A549 (cell line): Measurements from ENCODE around the gene TMEM128. TPM values are rescaled to one million over a fixed set of nuclear protein-coding genes. Genes with fewer than 3 reads are reported as not detected.
"Not testable (repeated sequence)": the region's sequence is repeated elsewhere in the genome, so short reads cannot be mapped to it uniquely, and the experiment has no call there.

Experiments
- ATAC-seq, 2 experiments: fragments of 200-7000 bp in 1 of 2; fragments of >200 bp in 1 of 2; cut with Nextera tagmentation in 1 of 2; cut with Tn5 transposase in 1 of 2; 3 replicates each; pipeline versions ENCODE4 v1.8.0 to v1.9.1; 2018 to 2020; ENCODE audit warnings: mild to moderate bottlenecking in 1 of 2, moderate library complexity in 1 of 2
- CTCF ChIA-PET: fragments of 300-600 bp; sonication (Branson Sonifier 250); formaldehyde crosslinking; extraction: SDS; loops from one replicate; lab custom pipeline; 2021; ENCODE audit warnings: antibody characterized with exemption, inconsistent platforms; lab: Yijun Ruan, JAX
- POLR2A ChIA-PET: fragments of 350-600 bp; formaldehyde crosslinking; extraction: SDS; loops from one replicate; lab custom pipeline; 2021; ENCODE audit warnings: antibody characterized with exemption, inconsistent platforms; lab: Yijun Ruan, JAX
- DNase-seq, 2 experiments: peaks; one replicate each; pipeline versions ENCODE4 v3.0.0 to v3.0.0-alpha.2; 2011 to 2016; ENCODE audit warnings: low read depth in 1 of 2, low spot score in 1 of 2
- FAIRE-seq: peaks from 2 replicates; lab custom pipeline; 2011; peaks lifted over from hg19 to GRCh38; lab: Jason Lieb, UNC
- H3K27ac ChIP-seq, 2 experiments: fragments of >200 bp; sonication (Bioruptor Twin); formaldehyde crosslinking; 3 replicates each; pipeline ENCODE4 v1.5.1; 2016 to 2017
- H3K4me1 ChIP-seq: fragments of >200 bp; sonication (Bioruptor Twin); formaldehyde crosslinking; 3 replicates; pipeline ENCODE4 v1.6.1; 2016
- H3K4me2 ChIP-seq: fragments of >200 bp; sonication (Bioruptor Twin); formaldehyde crosslinking; 3 replicates; pipeline ENCODE4 v1.6.1; 2016
- H3K4me3 ChIP-seq: fragments of >200 bp; sonication (Bioruptor Twin); formaldehyde crosslinking; 3 replicates; pipeline ENCODE4 v1.5.1; 2016
- H3K9me3 ChIP-seq: fragments of >200 bp; sonication (Bioruptor Twin); formaldehyde crosslinking; 3 replicates; pipeline ENCODE4 v1.6.1; 2016
- BHLHE40 ChIP-seq: IDR thresholded peaks from 2 replicates; pipeline ENCODE4 v1.6.1; 2012; ENCODE audit warnings: low read depth, low read length, inconsistent platforms
- CEBPB ChIP-seq, 2 experiments: fragments of >200 bp in 1 of 2; sonication (Bioruptor Twin) in 1 of 2; formaldehyde crosslinking in 1 of 2; IDR thresholded peaks; 2 replicates each; pipeline ENCODE4 v1.6.1; 2012 to 2016
- CHD2 ChIP-seq: fragments of 150-350 bp; IDR thresholded peaks from 2 replicates; pipeline ENCODE4 v1.6.1; 2014; ENCODE audit warnings: low read length; ENCODE audit not compliant: partially characterized antibody
- CHD4 ChIP-seq: fragments of 200-600 bp; sonication (generic); IDR thresholded peaks from 2 replicates; pipeline ENCODE4 v1.6.1; 2016; ENCODE audit warnings: antibody characterized with exemption, mild to moderate bottlenecking, borderline replicate concordance
- CTCF ChIP-seq: fragments of >200 bp; sonication (Bioruptor Twin); formaldehyde crosslinking; IDR thresholded peaks from 3 replicates; pipeline ENCODE4 v1.5.1; 2016
- E2F6 ChIP-seq: IDR thresholded peaks from 2 replicates; pipeline ENCODE4 v1.6.1; 2012; ENCODE audit warnings: low read depth, borderline replicate concordance
- FOSL2 ChIP-seq, 2 experiments: fragments of 450-650 bp in 1 of 2; fragments of >200 bp in 1 of 2; sonication (Bioruptor Twin) in 1 of 2; formaldehyde crosslinking; IDR thresholded peaks; 2 replicates each; pipeline versions ENCODE4 v1.5.0 to v1.6.1; 2016 to 2020; ENCODE audit warnings: mild to moderate bottlenecking in 1 of 2, moderate library complexity in 1 of 2
- HEYL ChIP-seq: fragments of 250-450 bp; sonication (Bioruptor Pico); IDR thresholded peaks from 2 replicates; pipeline ENCODE4 v1.8.0; 2021; ENCODE audit warnings: mild to moderate bottlenecking, moderate library complexity
- HOXB5 ChIP-seq: fragments of 250-450 bp; sonication (Bioruptor Pico); IDR thresholded peaks from 2 replicates; pipeline ENCODE4 v1.5.0; 2020; ENCODE audit warnings: mild to moderate bottlenecking, moderate library complexity
- MYC ChIP-seq: IDR thresholded peaks from 2 replicates; pipeline ENCODE4 v1.6.1; 2012; ENCODE audit warnings: mild to moderate bottlenecking, inconsistent platforms, low read length, improper control_type of control experiment, borderline replicate concordance
- NFE2L2 ChIP-seq: fragments of 150-350 bp; conservative IDR thresholded peaks from 2 replicates; pipeline ENCODE4 v1.6.1; 2014; ENCODE audit warnings: low read length
- NPAS2 ChIP-seq: fragments of 250-450 bp; sonication (Bioruptor Pico); IDR thresholded peaks from 2 replicates; pipeline ENCODE4 v1.8.0; 2022; ENCODE audit warnings: mild to moderate bottlenecking, moderate library complexity, borderline replicate concordance
- PBX3 ChIP-seq: IDR thresholded peaks from 2 replicates; pipeline ENCODE4 v1.6.1; 2012
- RAD21 ChIP-seq, 2 experiments: fragments of >200 bp in 1 of 2; sonication (Bioruptor Twin) in 1 of 2; formaldehyde crosslinking in 1 of 2; IDR thresholded peaks in 1 of 2; conservative IDR thresholded peaks in 1 of 2; 2 replicates in 1 of 2; 3 replicates in 1 of 2; pipeline ENCODE4 v1.6.1; 2012 to 2018; ENCODE audit warnings: inconsistent platforms in 1 of 2
- RCOR1 ChIP-seq: fragments of 150-350 bp; IDR thresholded peaks from 2 replicates; pipeline ENCODE4 v1.6.1; 2014; ENCODE audit warnings: antibody characterized with exemption, low read length, low read depth
- RNF2 ChIP-seq: fragments of 200-600 bp; sonication (generic); IDR thresholded peaks from 2 replicates; pipeline ENCODE4 v1.6.1; 2016; ENCODE audit warnings: low read depth, mild to moderate bottlenecking, antibody characterized with exemption, moderate library complexity, borderline replicate concordance
- SREBF2 ChIP-seq: fragments of 450-650 bp; IDR thresholded peaks from 2 replicates; pipeline ENCODE4 v1.6.1; 2014; ENCODE audit warnings: mild to moderate bottlenecking, moderate library complexity
- ZSCAN20 ChIP-seq: fragments of 250-450 bp; sonication (Bioruptor Pico); IDR thresholded peaks from 2 replicates; pipeline ENCODE4 v1.8.0; 2022; ENCODE audit warnings: mild to moderate bottlenecking, moderate library complexity
- WGBS: methylation state at CpG from one replicate; pipeline ENCODE4 v1.1.6; 2017; ENCODE audit errors: missing lambda C conversion rate; 5-methylcytosine and 5-hydroxymethylcytosine counted together
- polyA plus RNA-seq, 4 experiments: library from polyadenylated mRNA; depleted of rRNA in 3 of 4; stranded (reverse); fragments of >200 nt; fragmentation: RNase III in 1 of 4; extraction: RNeasy Plus Mini Kit Qiagen cat#74134 plus additional on column Dnase treatment in 1 of 4; gene quantifications; 2 replicates in 3 of 4; 3 replicates in 1 of 4; pipeline ENCODE4 v1.2.3, GENCODE V29; 2011 to 2017

Gene TMEM128
- polyA plus RNA-seq, 2 of the 4 experiments (the other 2 are of a cell fraction), result 13.9 to 29.1 TPM

- ChIA-PET POLR2A (interaction anchor here (1.0 kb wide), 1 partner anchor 90 kb away, joined by 6 read pairs; no protein-coding TSS in a partner anchor), CTCF (interaction anchor here (0.7 kb wide), 1 partner anchor 11 kb away, joined by 3 read pairs; no protein-coding TSS in a partner anchor)
- TF ChIP-seq BHLHE40 (0 out of 2 replicates have a peak, but pooled peaks have one; percentile 10), CHD2 (no peak), CEBPB (IDR thresholded peaks at IDR 0.05) (no peak)
- Histone ChIP-seq H3K4me3 (peak overlapping the region; percentile 78), H3K27ac (peak overlapping the region; percentile 91 to 92), H3K4me2 (peak overlapping the region; percentile 95), H3K9me3 (no peaks in the 10 kb centered on the region), H3K4me1 (peaks cover 12% of the 10 kb centered on the region)
- WGBS, result 56% methylated on average over 10 of the region's 10 CpGs
- ATAC-seq (no peak), DNase-seq (no peak), FAIRE-seq (no peak)
Measured at GRCh38 chr4:4248885-4249203, 821 bp upstream of the TMEM128 start.

GRCh38 chr4:4247696-4248028 lies 361 bp downstream of the TMEM128 start:
- Histone ChIP-seq H3K9me3 (no peaks in the 10 kb centered on the region), H3K4me1 (peaks cover 12% of the 10 kb centered on the region), H3K4me2 (peak overlapping the region; percentile 84), H3K27ac (peak overlapping the region; percentile 91 to 92), H3K4me3 (peak overlapping the region; percentile 78)
- FAIRE-seq, result no peak
- ChIA-PET CTCF (interaction anchor here (0.5 to 1.4 kb wide), 3 partner anchors 16 to 65 kb away, joined by 3 to 5 read pairs (median 3); no protein-coding TSS in a partner anchor), POLR2A (interaction anchor here (1.0 to 1.2 kb wide), 2 partner anchors 13 to 91 kb away, joined by 5 to 6 read pairs; no protein-coding TSS in a partner anchor)
- ATAC-seq, result peak in 1 of 2 experiments; percentile 14; a peak in 3 of 6 replicates
- WGBS, result 3% methylated on average over 11 of the region's 12 CpGs
- DNase-seq, result no peak
- TF ChIP-seq RAD21 (conservative IDR thresholded peaks at IDR 0.05 in 1 of 2, IDR thresholded peaks at IDR 0.05 in 1 of 2) (no peak), NPAS2 (CRISPR knock-in tag) (no peak), CHD4 (no peak)

- 100% methylated on average over 1 of the region's 1 CpG for WGBS
- H3K27ac ChIP-seq, result no peak overlapping the region
- DNase-seq, result no peak
- TF ChIP-seq PBX3 (no peak), RNF2 (no peak), RCOR1 (no peak), HOXB5 (no peak)
- no peaks in the 10 kb centered on the region for H3K9me3 ChIP-seq
- H3K4me3 ChIP-seq, result no peak overlapping the region
- ATAC-seq, result no peak
- POLR2A ChIA-PET, result no interaction called here
- H3K4me2 ChIP-seq, result no peak overlapping the region
- FAIRE-seq, result no peak
- CTCF ChIA-PET, result no interaction called here
- H3K4me1 ChIP-seq, result peaks cover 12% of the 10 kb centered on the region
Measured at GRCh38 chr4:4245172-4245571, 2.9 kb downstream of the TMEM128 start.

GRCh38 chr4:4239551-4239950 lies 8.5 kb downstream of the TMEM128 start:
- H3K4me1 ChIP-seq, H3K4me3 ChIP-seq, ATAC-seq, H3K9me3 ChIP-seq, CTCF ChIA-PET, H3K27ac ChIP-seq, DNase-seq, H3K4me2 ChIP-seq, FAIRE-seq, POLR2A ChIA-PET: not testable (repeated sequence)
- 89% methylated on average over 3 of the region's 3 CpGs for WGBS

- no peaks in the 10 kb centered on the region for H3K9me3 ChIP-seq
- H3K4me3 ChIP-seq, result no peak overlapping the region
- ATAC-seq (no peak), DNase-seq (no peak), FAIRE-seq (no peak)
- H3K4me1 ChIP-seq, result no peaks in the 10 kb centered on the region
- TF ChIP-seq ZSCAN20, result no peak
- no peak for TF ChIP-seq SREBF2
- no peak for TF ChIP-seq HEYL (CRISPR knock-in tag)
- TF ChIP-seq CTCF, result no peak
- no peak for TF ChIP-seq NFE2L2
- no peak for TF ChIP-seq E2F6
- TF ChIP-seq MYC, result no peak
- TF ChIP-seq HOXB5, result no peak
- TF ChIP-seq FOSL2 (IDR thresholded peaks at IDR 0.05), result no peak
- no peak for TF ChIP-seq FOSL2 (CRISPR knock-in tag; IDR thresholded peaks at IDR 0.05)
- CTCF ChIA-PET, result no interaction called here
- no peak overlapping the region for H3K27ac ChIP-seq
- POLR2A ChIA-PET, result no interaction called here
- WGBS, result 81% methylated on average over 2 of the region's 2 CpGs
- no peak overlapping the region for H3K4me2 ChIP-seq
Measured at GRCh38 chr4:4233610-4234009, 14.4 kb downstream of the TMEM128 start.
